Smooth muscle cell (in vitro differentiated cells): ENCODE measurements around the gene ZRANB1. TPM values are rescaled to one million over a fixed set of nuclear protein-coding genes. Genes with fewer than 3 reads are reported as not detected.

Source experiments
- DNase-seq: peaks from one replicate; lab custom pipeline; 2025; ENCODE audit not compliant: unreplicated experiment; lab: John Stamatoyannopoulos, UW
- H2AFZ ChIP-seq: fragments of 200-600 bp; sonication (generic); 2 replicates; pipeline ENCODE4 v1.6.0; 2016; ENCODE audit warnings: antibody characterized with exemption, low read depth, mild to moderate bottlenecking
- H3F3A ChIP-seq: fragments of 200-600 bp; sonication (generic); 2 replicates; pipeline ENCODE4 v1.6.0; 2017; ENCODE audit warnings: antibody characterized with exemption, low read depth
- H3K27ac ChIP-seq: fragments of 200-600 bp; sonication (generic); 2 replicates; pipeline ENCODE4 v1.5.1; 2016; ENCODE audit warnings: low read depth, mild to moderate bottlenecking
- H3K27me3 ChIP-seq: fragments of 200-600 bp; sonication (generic); 2 replicates; pipeline ENCODE4 v1.6.1; 2016; ENCODE audit warnings: low read depth, mild to moderate bottlenecking
- H3K36me3 ChIP-seq: fragments of 200-600 bp; sonication (generic); 2 replicates; pipeline ENCODE4 v1.5.1; 2016; ENCODE audit warnings: low read depth
- H3K4me1 ChIP-seq: fragments of 200-600 bp; sonication (generic); 2 replicates; pipeline ENCODE4 v1.5.1; 2016; ENCODE audit warnings: low read depth
- H3K4me2 ChIP-seq: fragments of 200-600 bp; sonication (generic); 2 replicates; pipeline ENCODE4 v1.6.0; 2016; ENCODE audit warnings: mild to moderate bottlenecking
- H3K4me3 ChIP-seq: fragments of 200-600 bp; sonication (generic); 2 replicates; pipeline ENCODE4 v1.5.1; 2016; ENCODE audit warnings: mild to moderate bottlenecking
- H3K79me2 ChIP-seq: fragments of 200-600 bp; sonication (generic); 2 replicates; pipeline ENCODE4 v1.6.0; 2016; ENCODE audit warnings: low read depth, mild to moderate bottlenecking
- H3K9ac ChIP-seq: fragments of 200-600 bp; sonication (generic); 2 replicates; pipeline ENCODE4 v1.6.0; 2016; ENCODE audit warnings: low read depth
- H3K9me3 ChIP-seq: fragments of 200-600 bp; sonication (generic); replicated peaks from 2 replicates; pipeline ENCODE4 v1.5.1; 2016; ENCODE audit warnings: low read depth
- H4K20me1 ChIP-seq: fragments of 200-600 bp; sonication (generic); 2 replicates; pipeline ENCODE4 v1.6.0; 2016; ENCODE audit warnings: low read depth
- whole genome bisulfite sequencing: methylation state at CpG from one replicate; pipeline ENCODE4 v1.1.7; 2016; ENCODE audit warnings: low lambda C conversion rate; 5-methylcytosine and 5-hydroxymethylcytosine counted together
- polyA plus RNA-seq: library from polyadenylated mRNA; unstranded; fragments of >200 nt; fragmentation: Nextera tagmentation; extraction: Ambion mirVana; gene quantifications from 2 replicates; pipeline ENCODE4 v1.2.1, GENCODE V29; 2016
- total RNA-seq: library from RNA; depleted of rRNA; stranded (reverse); fragments of >200 nt; gene quantifications from 2 replicates; pipeline ENCODE4 v1.2.3, GENCODE V29; 2014
- TF ChIP-seq, protein P1 (sequence below): fragments of 200-600 bp; sonication (generic); IDR thresholded peaks from 2 replicates; pipeline ENCODE4 v1.5.1; 2017; ENCODE audit warnings: borderline replicate concordance, mild to moderate bottlenecking, antibody characterized with exemption; ENCODE audit not compliant: insufficient read depth, poor library complexity, severe bottlenecking

The ZRANB1 gene
- total and polyA plus RNA-seq, 2 experiments from 2014 or later, result 7.5 to 24.1 TPM

GRCh38 chr10:125003901-125004467, 62.1 kb downstream of the ZRANB1 start:
- no peak overlapping the region for H2AFZ ChIP-seq
- H4K20me1 ChIP-seq, result peaks cover 99% of the 10 kb centered on the region
- no peaks in the 10 kb centered on the region for H3K27me3 ChIP-seq
- no peaks in the 10 kb centered on the region for H3K36me3 ChIP-seq
- peaks cover 40% of the 10 kb centered on the region for H3K79me2 ChIP-seq
- DNase-seq, result no peak
- WGBS, result 97% methylated on average over 14 of the region's 14 CpGs
- H3K4me2 ChIP-seq, result no peak overlapping the region
- H3K9ac ChIP-seq, result no peak overlapping the region
- H3K27ac ChIP-seq, result no peak overlapping the region
- TF ChIP-seq, protein P1, sequence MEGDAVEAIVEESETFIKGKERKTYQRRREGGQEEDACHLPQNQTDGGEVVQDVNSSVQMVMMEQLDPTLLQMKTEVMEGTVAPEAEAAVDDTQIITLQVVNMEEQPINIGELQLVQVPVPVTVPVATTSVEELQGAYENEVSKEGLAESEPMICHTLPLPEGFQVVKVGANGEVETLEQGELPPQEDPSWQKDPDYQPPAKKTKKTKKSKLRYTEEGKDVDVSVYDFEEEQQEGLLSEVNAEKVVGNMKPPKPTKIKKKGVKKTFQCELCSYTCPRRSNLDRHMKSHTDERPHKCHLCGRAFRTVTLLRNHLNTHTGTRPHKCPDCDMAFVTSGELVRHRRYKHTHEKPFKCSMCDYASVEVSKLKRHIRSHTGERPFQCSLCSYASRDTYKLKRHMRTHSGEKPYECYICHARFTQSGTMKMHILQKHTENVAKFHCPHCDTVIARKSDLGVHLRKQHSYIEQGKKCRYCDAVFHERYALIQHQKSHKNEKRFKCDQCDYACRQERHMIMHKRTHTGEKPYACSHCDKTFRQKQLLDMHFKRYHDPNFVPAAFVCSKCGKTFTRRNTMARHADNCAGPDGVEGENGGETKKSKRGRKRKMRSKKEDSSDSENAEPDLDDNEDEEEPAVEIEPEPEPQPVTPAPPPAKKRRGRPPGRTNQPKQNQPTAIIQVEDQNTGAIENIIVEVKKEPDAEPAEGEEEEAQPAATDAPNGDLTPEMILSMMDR, result no peak
- no peaks in the 10 kb centered on the region for H3K4me1 ChIP-seq
- H3K9me3 ChIP-seq, result no peaks in the 10 kb centered on the region
- H3F3A ChIP-seq, result no peaks in the 10 kb centered on the region
- H3K4me3 ChIP-seq, result no peak overlapping the region

DNA sequence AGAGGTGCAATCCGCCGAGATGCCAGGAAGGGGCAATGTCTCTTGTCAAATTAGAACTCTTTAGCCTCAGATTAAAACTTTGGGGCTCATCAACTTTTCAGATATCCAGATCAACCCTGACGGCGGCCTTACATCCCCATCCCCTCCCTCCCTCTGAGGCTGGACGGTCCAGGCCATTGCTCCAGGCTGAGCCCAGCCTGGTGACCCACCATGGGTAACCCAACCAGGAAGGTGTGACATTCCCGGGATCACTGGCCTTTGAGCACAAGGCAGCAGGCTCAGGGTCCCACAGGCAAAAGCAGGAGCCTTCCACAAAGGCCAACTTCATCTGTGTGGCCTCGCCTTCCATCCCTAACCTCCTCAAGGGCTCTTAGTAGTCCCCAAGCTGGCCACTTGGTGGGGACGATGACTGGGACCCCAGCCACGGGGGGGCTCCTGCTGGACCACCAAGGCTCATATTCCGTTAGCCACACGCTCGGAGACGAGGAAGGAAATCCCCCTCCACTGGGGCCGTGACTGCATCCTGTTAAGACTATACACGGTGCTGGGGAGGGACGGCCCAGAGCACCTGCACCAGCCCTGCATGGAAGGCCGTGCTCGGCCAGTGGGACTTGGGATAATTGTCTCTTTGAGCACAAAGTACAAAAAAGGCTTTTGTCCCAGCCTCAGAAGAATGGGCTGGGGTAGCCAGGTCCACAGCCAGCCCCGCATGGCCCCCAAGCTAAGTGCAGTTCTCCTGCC, 62.8 kb downstream of the ZRANB1 start:
- no peak overlapping the region for H3K4me2 ChIP-seq
- no peaks in the 10 kb centered on the region for H3K27me3 ChIP-seq
- no peak overlapping the region for H3K27ac ChIP-seq
- DNase-seq, result no peak
- H3K36me3 ChIP-seq, result no peaks in the 10 kb centered on the region
- H3K4me3 ChIP-seq, result no peak overlapping the region
- H3F3A ChIP-seq, result no peaks in the 10 kb centered on the region
- peaks cover 99% of the 10 kb centered on the region for H4K20me1 ChIP-seq
- peaks cover 43% of the 10 kb centered on the region for H3K79me2 ChIP-seq
- 95% methylated on average over 19 of the region's 19 CpGs for WGBS
- no peaks in the 10 kb centered on the region for H3K4me1 ChIP-seq
- no peak overlapping the region for H2AFZ ChIP-seq
- no peak overlapping the region for H3K9ac ChIP-seq
- H3K9me3 ChIP-seq, result no peaks in the 10 kb centered on the region
- TF ChIP-seq, protein P1, result no peak

- 97% methylated on average over 36 of the region's 36 CpGs for WGBS
- Histone ChIP-seq H3K4me1 (no peaks in the 10 kb centered on the region), H3K27me3 (no peaks in the 10 kb centered on the region), H4K20me1 (peaks cover 99% of the 10 kb centered on the region), H3K9ac (no peak overlapping the region), H3K27ac (no peak overlapping the region), H3F3A (no peaks in the 10 kb centered on the region), H3K4me2 (no peak overlapping the region), H2AFZ (no peak overlapping the region), H3K36me3 (no peaks in the 10 kb centered on the region), H3K4me3 (no peak overlapping the region), H3K9me3 (no peaks in the 10 kb centered on the region), H3K79me2 (peaks cover 49% of the 10 kb centered on the region)
- TF ChIP-seq, protein P1, result no peak
- DNase-seq, result no peak
Measured at GRCh38 chr10:125005312-125006187, 63.6 kb downstream of the ZRANB1 start.
